HEK293 (cell line): ENCODE results near the gene CFAP57.

ENCODE experiments used
- CTCF ChIA-PET: fragments of 350-600 bp; formaldehyde crosslinking; extraction: SDS; loops from one replicate; lab custom pipeline; 2021; ENCODE audit warnings: antibody characterized with exemption; lab: Yijun Ruan, JAX
- POLR2A ChIA-PET: fragments of 300-600 bp; formaldehyde crosslinking; extraction: SDS; loops from one replicate; lab custom pipeline; 2020; ENCODE audit warnings: antibody characterized with exemption, inconsistent platforms; lab: Yijun Ruan, JAX
- H3K27ac ChIP-seq: fragments of 200-500 bp; sonication (Bioruptor generic); 2 replicates; pipeline ENCODE4 v1.5.1; 2014; ENCODE audit warnings: low read depth, low read length, control low read depth, inconsistent platforms; ENCODE audit errors: extremely low read depth
- H3K36me3 ChIP-seq, 2 experiments: fragments of 200-500 bp in 1 of 2; sonication (Bioruptor generic) in 1 of 2; 1 replicate in 1 of 2; 2 replicates in 1 of 2; pipeline ENCODE4 v1.5.1; 2014 to 2017; ENCODE audit warnings: inconsistent platforms in 2 of 2, low read length in 2 of 2; ENCODE audit not compliant: control insufficient read depth in 2 of 2, insufficient read depth in 1 of 2
- H3K4me1 ChIP-seq: fragments of 200-500 bp; sonication (Bioruptor generic); 2 replicates; pipeline ENCODE4 v1.5.1; 2014; ENCODE audit warnings: mild to moderate bottlenecking, low read length, inconsistent platforms; ENCODE audit not compliant: control insufficient read depth, insufficient read depth
- H3K4me3 ChIP-seq: 2 replicates; pipeline ENCODE4 v1.5.1; 2011; ENCODE audit warnings: low read depth, mild to moderate bottlenecking, control low read depth, low read length, moderate library complexity
- H3K9me3 ChIP-seq: fragments of 200-500 bp; sonication (Bioruptor generic); 2 replicates; pipeline ENCODE4 v1.5.1; 2014; ENCODE audit warnings: low read depth, low read length, inconsistent platforms; ENCODE audit not compliant: control insufficient read depth, insufficient read depth
- BCL11A ChIP-seq: fragments of 450-650 bp; formaldehyde crosslinking; IDR thresholded peaks from 2 replicates; pipeline ENCODE4 v1.5.1; 2016; ENCODE audit warnings: low read depth, missing biosample characterization, missing genetic modification characterization
- CTCF ChIP-seq: fragments of 450-650 bp; formaldehyde crosslinking; IDR thresholded peaks from 2 replicates; pipeline ENCODE4 v1.5.1; 2016; ENCODE audit warnings: missing biosample characterization, missing genetic modification characterization
- MZF1 ChIP-seq: fragments of 450-650 bp; formaldehyde crosslinking; IDR thresholded peaks from 2 replicates; pipeline ENCODE4 v1.5.1; 2017; ENCODE audit warnings: missing biosample characterization, missing genetic modification characterization, borderline replicate concordance
- OSR2 ChIP-seq: fragments of 450-650 bp; formaldehyde crosslinking; IDR thresholded peaks from 2 replicates; pipeline ENCODE4 v1.5.1; 2016; ENCODE audit warnings: missing biosample characterization, missing genetic modification characterization
- PRDM6 ChIP-seq: fragments of 450-650 bp; formaldehyde crosslinking; IDR thresholded peaks from 2 replicates; pipeline ENCODE4 v1.5.1; 2017; ENCODE audit warnings: missing biosample characterization, missing genetic modification characterization
- WT1 ChIP-seq: fragments of 450-650 bp; formaldehyde crosslinking; IDR thresholded peaks from 2 replicates; pipeline ENCODE4 v1.5.1; 2016; ENCODE audit warnings: missing biosample characterization, missing genetic modification characterization
- YY1 ChIP-seq: fragments of 450-650 bp; formaldehyde crosslinking; IDR thresholded peaks from 2 replicates; pipeline ENCODE4 v1.5.1; 2018; ENCODE audit warnings: missing biosample characterization, missing genetic modification characterization
- ZBTB1 ChIP-seq: fragments of 450-650 bp; formaldehyde crosslinking; IDR thresholded peaks from 2 replicates; pipeline ENCODE4 v1.5.1; 2016; ENCODE audit warnings: missing biosample characterization, missing genetic modification characterization
- ZNF10 ChIP-seq: fragments of 450-650 bp; formaldehyde crosslinking; IDR thresholded peaks from 2 replicates; pipeline ENCODE4 v1.5.1; 2017; ENCODE audit warnings: missing biosample characterization, missing genetic modification characterization
- ZNF133 ChIP-seq: fragments of 450-650 bp; formaldehyde crosslinking; IDR thresholded peaks from 2 replicates; pipeline ENCODE4 v1.5.1; 2016; ENCODE audit warnings: missing biosample characterization, missing genetic modification characterization
- ZNF169 ChIP-seq: fragments of 450-650 bp; formaldehyde crosslinking; IDR thresholded peaks from 2 replicates; pipeline ENCODE4 v1.5.1; 2016; ENCODE audit warnings: missing biosample characterization, missing genetic modification characterization
- ZNF2 ChIP-seq: fragments of 450-650 bp; formaldehyde crosslinking; IDR thresholded peaks from 2 replicates; pipeline ENCODE4 v1.5.1; 2016; ENCODE audit warnings: missing biosample characterization, missing genetic modification characterization
- ZNF239 ChIP-seq: fragments of 450-650 bp; formaldehyde crosslinking; IDR thresholded peaks from 2 replicates; pipeline ENCODE4 v1.5.1; 2016; ENCODE audit warnings: missing biosample characterization, missing genetic modification characterization
- ZNF311 ChIP-seq: fragments of 450-650 bp; formaldehyde crosslinking; IDR thresholded peaks from 2 replicates; pipeline ENCODE4 v1.5.1; 2017; ENCODE audit warnings: missing biosample characterization, missing genetic modification characterization, borderline replicate concordance
- ZNF561 ChIP-seq: fragments of 450-650 bp; IDR thresholded peaks from 2 replicates; pipeline ENCODE4 v1.5.1; 2018; ENCODE audit warnings: missing biosample characterization, missing genetic modification characterization, borderline replicate concordance
- ZNF623 ChIP-seq: fragments of 450-650 bp; formaldehyde crosslinking; IDR thresholded peaks from 2 replicates; pipeline ENCODE4 v1.5.1; 2016; ENCODE audit warnings: missing biosample characterization, missing genetic modification characterization
- ZNF777 ChIP-seq: fragments of 450-650 bp; formaldehyde crosslinking; IDR thresholded peaks from 2 replicates; pipeline ENCODE4 v1.5.1; 2017; ENCODE audit warnings: missing biosample characterization, missing genetic modification characterization, borderline replicate concordance
- TF ChIP-seq, protein P1 (sequence below): fragments of 450-650 bp; formaldehyde crosslinking; IDR thresholded peaks from 2 replicates; pipeline ENCODE4 v1.5.1; 2016; ENCODE audit warnings: missing biosample characterization, missing genetic modification characterization
- TF ChIP-seq, protein P2 (sequence below): fragments of 450-650 bp; formaldehyde crosslinking; IDR thresholded peaks from 2 replicates; pipeline ENCODE4 v1.5.1; 2016; ENCODE audit warnings: missing biosample characterization, missing genetic modification characterization
- TF ChIP-seq, protein P3 (sequence below): fragments of 450-650 bp; formaldehyde crosslinking; IDR thresholded peaks from 2 replicates; pipeline ENCODE4 v1.5.1; 2017; ENCODE audit warnings: missing biosample characterization, missing genetic modification characterization
- TF ChIP-seq, protein P4 (sequence below): fragments of 450-650 bp; formaldehyde crosslinking; IDR thresholded peaks from 2 replicates; pipeline ENCODE4; 2016; ENCODE audit warnings: missing biosample characterization, missing genetic modification characterization

The CFAP57 gene

DNA sequence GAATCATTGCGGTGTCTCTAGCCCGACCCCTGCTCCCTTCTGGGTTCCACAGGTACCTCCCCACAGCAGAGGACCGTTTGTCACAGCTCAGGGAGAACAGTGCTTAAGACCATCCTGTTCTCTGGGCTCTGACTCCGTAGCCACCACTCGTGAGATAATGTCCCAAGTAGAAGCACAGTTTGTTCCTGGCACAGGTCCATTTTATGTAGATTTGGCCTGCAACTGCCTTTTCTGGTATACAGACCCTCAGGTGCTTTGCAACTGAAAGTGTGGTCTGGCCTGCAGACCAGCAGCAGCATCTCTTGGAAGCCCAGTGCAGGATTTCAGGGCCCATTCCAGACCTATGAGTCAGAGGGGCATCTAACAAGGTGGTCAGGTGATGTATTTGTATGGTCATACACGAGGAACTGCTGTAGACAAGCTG, 69.3 kb downstream of the CFAP57 start:
- H3K4me1 ChIP-seq = no peaks in the 10 kb centered on the region
- H3K4me3 ChIP-seq = no peak overlapping the region
- CTCF ChIA-PET = no interaction called here
- POLR2A ChIA-PET = no interaction called here
- no peaks in the 10 kb centered on the region for H3K36me3 ChIP-seq
- no peak overlapping the region for H3K27ac ChIP-seq
- TF ChIP-seq ZNF2 (no peak), CTCF (no peak), ZNF133 (tag by site-specific recombination) (no peak), ZBTB1 (tag by site-specific recombination) (no peak), YY1 (tag by site-specific recombination) (no peak), ZNF239 (no peak), ZNF311 (tag by site-specific recombination) (no peak), ZNF10 (tag by site-specific recombination) (no peak), BCL11A (tag by site-specific recombination) (no peak), ZNF623 (tag by site-specific recombination) (no peak), PRDM6 (tag by site-specific recombination) (no peak), MZF1 (tag by site-specific recombination) (no peak)
- TF ChIP-seq, protein P1, sequence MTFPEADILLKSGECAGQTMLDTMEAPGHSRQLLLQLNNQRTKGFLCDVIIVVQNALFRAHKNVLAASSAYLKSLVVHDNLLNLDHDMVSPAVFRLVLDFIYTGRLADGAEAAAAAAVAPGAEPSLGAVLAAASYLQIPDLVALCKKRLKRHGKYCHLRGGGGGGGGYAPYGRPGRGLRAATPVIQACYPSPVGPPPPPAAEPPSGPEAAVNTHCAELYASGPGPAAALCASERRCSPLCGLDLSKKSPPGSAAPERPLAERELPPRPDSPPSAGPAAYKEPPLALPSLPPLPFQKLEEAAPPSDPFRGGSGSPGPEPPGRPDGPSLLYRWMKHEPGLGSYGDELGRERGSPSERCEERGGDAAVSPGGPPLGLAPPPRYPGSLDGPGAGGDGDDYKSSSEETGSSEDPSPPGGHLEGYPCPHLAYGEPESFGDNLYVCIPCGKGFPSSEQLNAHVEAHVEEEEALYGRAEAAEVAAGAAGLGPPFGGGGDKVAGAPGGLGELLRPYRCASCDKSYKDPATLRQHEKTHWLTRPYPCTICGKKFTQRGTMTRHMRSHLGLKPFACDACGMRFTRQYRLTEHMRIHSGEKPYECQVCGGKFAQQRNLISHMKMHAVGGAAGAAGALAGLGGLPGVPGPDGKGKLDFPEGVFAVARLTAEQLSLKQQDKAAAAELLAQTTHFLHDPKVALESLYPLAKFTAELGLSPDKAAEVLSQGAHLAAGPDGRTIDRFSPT (tag by site-specific recombination) = no peak
- TF ChIP-seq, protein P2, sequence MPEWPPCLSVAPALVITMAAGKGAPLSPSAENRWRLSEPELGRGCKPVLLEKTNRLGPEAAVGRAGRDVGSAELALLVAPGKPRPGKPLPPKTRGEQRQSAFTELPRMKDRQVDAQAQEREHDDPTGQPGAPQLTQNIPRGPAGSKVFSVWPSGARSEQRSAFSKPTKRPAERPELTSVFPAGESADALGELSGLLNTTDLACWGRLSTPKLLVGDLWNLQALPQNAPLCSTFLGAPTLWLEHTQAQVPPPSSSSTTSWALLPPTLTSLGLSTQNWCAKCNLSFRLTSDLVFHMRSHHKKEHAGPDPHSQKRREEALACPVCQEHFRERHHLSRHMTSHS = no peak
- TF ChIP-seq, all 188 proteins: peak for 0
- H3K9me3 ChIP-seq = no peaks in the 10 kb centered on the region

DNA sequence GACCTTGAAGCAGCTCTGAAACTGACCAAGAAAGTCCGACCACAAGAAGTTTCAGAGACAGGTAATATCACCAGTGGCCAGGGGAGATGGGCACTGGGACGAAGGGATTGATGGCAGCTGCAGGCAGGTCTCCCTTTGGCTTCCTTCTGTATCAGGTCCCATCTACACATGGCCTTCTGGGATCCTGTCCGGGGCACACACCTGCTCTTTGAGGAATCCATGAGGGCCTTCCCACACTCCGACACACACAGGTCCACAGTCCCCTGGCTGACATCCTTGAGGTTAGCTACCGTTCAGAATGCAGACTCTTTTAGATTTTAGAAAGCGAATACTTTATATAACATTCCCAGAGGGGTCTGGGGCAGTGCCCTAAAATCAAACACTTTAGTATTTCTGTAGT, 71.2 kb downstream of the CFAP57 start:
- Histone ChIP-seq H3K36me3 (no peaks in the 10 kb centered on the region), H3K27ac (no peak overlapping the region), H3K4me1 (no peaks in the 10 kb centered on the region), H3K9me3 (no peaks in the 10 kb centered on the region), H3K4me3 (no peak overlapping the region)
- ChIA-PET CTCF (interaction anchor here (0.6 to 1.7 kb wide), 3 partner anchors 16 to 756 kb away, joined by 3 to 4 read pairs (median 4); no protein-coding TSS in a partner anchor), POLR2A (no interaction called here)
- TF ChIP-seq, protein P3, sequence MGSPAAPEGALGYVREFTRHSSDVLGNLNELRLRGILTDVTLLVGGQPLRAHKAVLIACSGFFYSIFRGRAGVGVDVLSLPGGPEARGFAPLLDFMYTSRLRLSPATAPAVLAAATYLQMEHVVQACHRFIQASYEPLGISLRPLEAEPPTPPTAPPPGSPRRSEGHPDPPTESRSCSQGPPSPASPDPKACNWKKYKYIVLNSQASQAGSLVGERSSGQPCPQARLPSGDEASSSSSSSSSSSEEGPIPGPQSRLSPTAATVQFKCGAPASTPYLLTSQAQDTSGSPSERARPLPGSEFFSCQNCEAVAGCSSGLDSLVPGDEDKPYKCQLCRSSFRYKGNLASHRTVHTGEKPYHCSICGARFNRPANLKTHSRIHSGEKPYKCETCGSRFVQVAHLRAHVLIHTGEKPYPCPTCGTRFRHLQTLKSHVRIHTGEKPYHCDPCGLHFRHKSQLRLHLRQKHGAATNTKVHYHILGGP = no peak
- TF ChIP-seq, protein P1 (tag by site-specific recombination) = no peak
- TF ChIP-seq ZNF561 (no peak), ZNF169 (tag by site-specific recombination) (no peak), WT1 (no peak), OSR2 (tag by site-specific recombination) (no peak), ZNF777 (no peak)
- TF ChIP-seq, protein P4, sequence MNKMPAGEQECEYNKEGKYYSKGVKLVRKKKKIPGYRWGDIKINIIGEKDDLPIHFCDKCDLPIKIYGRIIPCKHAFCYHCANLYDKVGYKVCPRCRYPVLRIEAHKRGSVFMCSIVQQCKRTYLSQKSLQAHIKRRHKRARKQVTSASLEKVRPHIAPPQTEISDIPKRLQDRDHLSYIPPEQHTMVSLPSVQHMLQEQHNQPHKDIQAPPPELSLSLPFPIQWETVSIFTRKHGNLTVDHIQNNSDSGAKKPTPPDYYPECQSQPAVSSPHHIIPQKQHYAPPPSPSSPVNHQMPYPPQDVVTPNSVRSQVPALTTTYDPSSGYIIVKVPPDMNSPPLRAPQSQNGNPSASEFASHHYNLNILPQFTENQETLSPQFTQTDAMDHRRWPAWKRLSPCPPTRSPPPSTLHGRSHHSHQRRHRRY (tag by site-specific recombination) = no peak
